Esophagus muscularis mucosa (tissue), 3 donors: ENCODE data around the gene UBE2N.

ENCODE experiments used
- EP300 ChIP-seq: sonication (generic); formaldehyde crosslinking; IDR thresholded peaks from one replicate; pipeline ENCODE4 v1.6.1; 2017; ENCODE audit warnings: antibody characterized with exemption
- TF ChIP-seq, protein P1 (sequence below), 3 experiments: fragments of 200-600 bp in 2 of 3; fragments of 450-650 bp in 1 of 3; sonication (generic) in 2 of 3; IDR thresholded peaks; one replicate each; pipeline ENCODE4 v1.5.1; 2017 to 2019; ENCODE audit warnings: antibody characterized with exemption in 3 of 3, mild to moderate bottlenecking in 2 of 3, moderate library complexity in 1 of 3

DNA sequence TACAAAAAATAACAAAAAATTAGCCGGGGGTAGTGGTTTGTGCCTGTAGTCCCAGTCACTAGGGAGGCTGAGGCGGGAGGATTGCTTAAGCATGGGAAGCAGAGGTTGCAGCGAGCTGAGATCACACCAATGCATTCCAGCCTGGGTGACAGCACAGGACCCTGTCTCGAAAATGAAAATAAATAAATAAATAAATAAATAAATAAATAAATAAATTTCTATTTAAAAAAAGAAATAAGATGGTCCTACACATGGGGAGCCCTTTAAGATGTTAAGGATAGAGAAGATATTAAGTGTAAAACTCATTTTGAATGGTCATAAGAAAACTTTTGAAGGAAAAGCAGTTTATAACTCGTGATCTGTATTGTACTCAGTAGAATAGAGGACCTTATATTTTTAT lies 17.4 kb upstream of the UBE2N start:
- TF ChIP-seq, protein P1, sequence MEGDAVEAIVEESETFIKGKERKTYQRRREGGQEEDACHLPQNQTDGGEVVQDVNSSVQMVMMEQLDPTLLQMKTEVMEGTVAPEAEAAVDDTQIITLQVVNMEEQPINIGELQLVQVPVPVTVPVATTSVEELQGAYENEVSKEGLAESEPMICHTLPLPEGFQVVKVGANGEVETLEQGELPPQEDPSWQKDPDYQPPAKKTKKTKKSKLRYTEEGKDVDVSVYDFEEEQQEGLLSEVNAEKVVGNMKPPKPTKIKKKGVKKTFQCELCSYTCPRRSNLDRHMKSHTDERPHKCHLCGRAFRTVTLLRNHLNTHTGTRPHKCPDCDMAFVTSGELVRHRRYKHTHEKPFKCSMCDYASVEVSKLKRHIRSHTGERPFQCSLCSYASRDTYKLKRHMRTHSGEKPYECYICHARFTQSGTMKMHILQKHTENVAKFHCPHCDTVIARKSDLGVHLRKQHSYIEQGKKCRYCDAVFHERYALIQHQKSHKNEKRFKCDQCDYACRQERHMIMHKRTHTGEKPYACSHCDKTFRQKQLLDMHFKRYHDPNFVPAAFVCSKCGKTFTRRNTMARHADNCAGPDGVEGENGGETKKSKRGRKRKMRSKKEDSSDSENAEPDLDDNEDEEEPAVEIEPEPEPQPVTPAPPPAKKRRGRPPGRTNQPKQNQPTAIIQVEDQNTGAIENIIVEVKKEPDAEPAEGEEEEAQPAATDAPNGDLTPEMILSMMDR (IDR thresholded peaks at IDR 0.05) = no peak
- TF ChIP-seq EP300 = no peak
